NCI-H2029 treated with DMSO at 0.1 percent for 48 hours (cell line): ENCODE measurements around the gene TCF4.
A peak's percentile ranks its signal among the peaks of the same experiment; 100 is the strongest.

ENCODE experiments used
- DNase-seq: peaks from one replicate; lab custom pipeline; 2025; lab: John Stamatoyannopoulos, UW

The TCF4 gene

GRCh38 chr18:55546851-55547704, 40.9 kb downstream of the TCF4 start:
- DNase-seq, result no peak

- peak; percentile 5 for DNase-seq
Observed at GRCh38 chr18:55544014-55544413, 44.0 kb downstream of the TCF4 start.

DNA sequence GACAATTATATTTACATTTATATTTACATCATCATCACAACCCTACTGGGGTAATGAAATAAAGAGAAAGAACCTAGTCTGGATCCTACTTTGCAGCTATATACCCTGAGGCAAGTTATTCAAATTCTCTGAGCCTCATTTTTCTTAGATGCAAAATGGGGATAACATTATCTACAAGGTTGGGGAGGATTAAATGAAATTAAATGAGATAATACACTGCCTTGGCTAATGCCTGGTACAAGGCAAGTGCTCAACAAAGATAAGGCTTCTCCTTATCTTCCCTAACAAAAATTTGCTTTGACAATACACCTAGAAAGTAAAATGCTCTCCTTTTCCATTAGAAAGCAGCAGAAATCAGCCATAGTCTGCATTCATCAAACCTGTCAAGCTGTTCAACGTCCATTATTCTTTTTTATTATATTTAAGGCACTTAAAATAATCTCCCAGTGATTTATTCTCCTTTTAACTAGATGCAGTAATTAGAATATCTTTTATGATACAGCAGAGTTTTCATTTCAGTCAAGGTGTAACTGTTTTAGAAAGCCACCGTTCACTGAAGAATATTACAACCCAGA, 44.8 kb downstream of the TCF4 start:
- no peak for DNase-seq

- DNase-seq, result no peak
Observed at GRCh38 chr18:55541571-55541970, 46.4 kb downstream of the TCF4 start.

DNA sequence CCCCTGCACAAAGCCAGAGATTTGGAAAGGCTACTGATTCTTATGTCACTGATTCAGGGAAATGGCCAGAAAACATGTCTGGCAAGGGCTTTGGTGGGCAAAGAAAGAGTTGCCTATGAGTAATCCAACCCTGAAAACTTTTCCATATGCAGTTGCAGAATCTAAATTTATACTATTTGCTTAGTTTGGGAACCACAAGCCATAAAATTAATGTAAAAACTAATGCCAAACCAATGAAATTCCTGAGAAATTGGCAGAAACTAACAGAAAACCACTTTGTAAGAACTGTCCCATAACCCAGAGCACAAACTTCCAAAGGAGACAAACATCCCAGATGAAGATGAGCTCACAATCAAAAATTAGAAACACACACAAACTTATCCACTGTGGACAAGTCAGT, 48.8 kb downstream of the TCF4 start:
- DNase-seq, result no peak

- no peak for DNase-seq
Observed at GRCh38 chr18:55534996-55535395, 53.0 kb downstream of the TCF4 start.

DNA sequence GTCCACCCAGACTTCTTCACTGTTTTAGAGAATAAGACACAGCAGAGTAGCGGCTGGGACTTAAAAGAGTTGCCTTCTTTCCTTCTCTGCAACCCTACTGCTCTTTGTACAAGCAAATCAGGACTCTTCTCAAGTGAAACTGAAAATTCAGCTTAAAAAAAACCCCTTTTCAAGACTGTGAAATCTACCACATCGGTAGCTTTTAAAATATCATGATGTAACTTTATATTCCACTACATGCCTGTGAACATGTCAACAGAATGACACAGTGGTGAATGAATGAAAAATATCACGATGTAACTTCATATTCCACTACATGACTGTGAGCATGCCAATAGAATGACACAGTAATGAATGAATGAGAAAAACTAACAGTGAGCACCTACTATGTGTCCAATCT, 53.4 kb downstream of the TCF4 start:
- no peak for DNase-seq

DNA sequence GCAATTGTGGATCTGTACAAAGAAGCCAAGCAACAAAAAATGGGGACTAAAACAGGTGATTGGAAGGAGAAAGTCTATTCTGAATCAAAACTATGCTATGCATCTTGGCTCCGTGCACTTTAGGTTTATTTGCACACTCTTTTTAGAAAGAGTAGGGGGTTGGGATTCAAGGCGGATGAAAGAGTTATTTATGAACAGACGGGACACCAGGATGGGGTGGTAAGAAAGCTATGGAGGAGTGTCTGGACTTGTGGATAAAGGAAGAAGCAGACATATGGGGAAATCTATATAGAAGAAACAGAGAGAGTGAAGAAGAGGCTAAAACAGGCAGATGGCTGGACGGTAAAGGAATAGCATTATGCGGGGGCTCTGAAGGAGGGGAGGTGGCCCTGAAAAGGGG, 57.8 kb downstream of the TCF4 start:
- no peak for DNase-seq

DNA sequence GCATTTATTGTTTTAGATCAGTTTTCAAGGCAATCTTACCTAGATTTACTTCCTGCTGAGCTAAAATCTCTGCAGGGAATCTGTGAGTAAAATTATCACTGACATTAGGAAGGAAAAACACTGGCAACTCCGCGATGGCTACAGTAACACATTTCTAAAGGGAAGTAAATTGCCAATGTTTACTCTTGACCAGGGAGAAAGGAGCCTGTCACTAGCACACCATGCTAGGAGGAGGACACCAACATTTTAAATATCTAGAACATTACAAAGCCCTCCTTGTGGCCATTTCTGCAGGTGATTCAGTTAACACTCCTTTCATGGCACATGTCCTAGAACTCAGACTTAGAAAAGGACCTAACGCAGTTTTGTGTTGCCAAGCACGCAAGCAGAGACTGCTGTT, 58.4 kb downstream of the TCF4 start:
- no peak for DNase-seq

DNA sequence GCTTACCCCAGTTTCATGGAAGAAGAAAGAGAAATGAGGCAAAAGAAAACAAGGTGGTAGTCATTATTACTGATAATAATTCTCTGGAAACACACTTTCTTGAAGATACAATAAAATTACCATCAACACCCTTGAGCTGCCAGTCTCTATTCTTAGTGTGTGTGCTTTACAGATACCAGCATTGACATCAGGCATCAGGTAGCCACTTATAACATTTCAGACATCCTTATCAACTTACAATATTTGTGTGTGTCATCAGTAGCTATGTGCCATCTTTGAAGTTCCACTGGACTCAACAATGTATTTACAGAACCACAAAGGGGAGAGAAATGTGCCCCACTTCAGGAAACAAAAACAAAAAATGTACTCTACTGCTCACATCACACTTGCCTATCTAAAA, 62.1 kb downstream of the TCF4 start:
- no peak for DNase-seq

DNA sequence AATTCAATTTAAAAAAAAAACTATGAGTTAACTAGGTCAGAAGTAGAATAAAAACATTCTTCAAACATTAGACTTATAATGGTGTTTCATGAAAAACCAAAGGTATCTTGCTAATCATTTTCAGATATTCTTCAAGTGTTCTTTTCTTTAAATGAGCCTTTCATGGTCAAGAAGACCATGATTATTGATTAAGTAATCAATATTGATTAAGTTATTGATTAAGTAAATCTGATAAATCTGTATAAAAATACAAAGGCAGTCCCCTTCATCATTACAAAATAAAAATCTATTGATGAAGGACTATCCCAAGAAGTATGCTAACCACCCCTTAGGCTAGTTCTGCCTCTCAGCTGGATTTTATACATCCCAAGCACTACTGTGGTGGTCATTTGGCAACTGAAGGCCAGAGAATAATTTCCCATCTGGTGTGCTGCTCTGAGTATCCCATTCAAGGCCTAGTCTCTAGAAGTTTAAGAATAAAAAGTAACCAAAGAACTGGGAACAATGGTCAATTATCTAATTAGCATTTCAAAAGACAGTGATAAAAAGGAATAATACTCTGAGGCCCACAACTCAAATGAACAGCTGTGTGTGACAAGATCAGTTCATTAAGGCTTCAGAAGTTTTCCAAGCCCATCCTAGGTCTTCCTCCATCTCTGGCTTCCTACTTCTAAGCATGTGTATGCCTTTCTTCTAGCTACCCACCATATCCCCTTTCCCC, 63.5 kb downstream of the TCF4 start:
- no peak for DNase-seq

GRCh38 chr18:55523001-55523400, 65.0 kb downstream of the TCF4 start:
- DNase-seq, result no peak

DNA sequence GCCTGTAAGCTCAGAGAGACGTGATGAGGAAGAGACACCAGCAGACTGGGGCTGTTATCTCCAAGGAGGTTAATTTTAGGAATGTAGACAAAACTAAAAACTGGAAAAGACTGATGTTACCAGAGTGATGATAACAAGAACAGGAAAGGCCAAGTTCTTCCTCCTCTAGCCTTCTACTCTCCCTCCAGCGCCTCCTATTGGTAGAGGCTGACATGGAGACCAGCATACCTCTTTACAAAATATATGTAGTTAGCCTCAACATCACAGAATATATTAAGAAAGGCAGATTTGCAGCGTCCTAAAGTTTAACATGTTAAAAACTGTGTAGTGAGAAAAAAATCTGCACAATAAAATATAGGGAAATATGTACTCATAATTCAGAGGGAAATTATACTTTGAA, 66.0 kb downstream of the TCF4 start:
- DNase-seq, result no peak

DNA sequence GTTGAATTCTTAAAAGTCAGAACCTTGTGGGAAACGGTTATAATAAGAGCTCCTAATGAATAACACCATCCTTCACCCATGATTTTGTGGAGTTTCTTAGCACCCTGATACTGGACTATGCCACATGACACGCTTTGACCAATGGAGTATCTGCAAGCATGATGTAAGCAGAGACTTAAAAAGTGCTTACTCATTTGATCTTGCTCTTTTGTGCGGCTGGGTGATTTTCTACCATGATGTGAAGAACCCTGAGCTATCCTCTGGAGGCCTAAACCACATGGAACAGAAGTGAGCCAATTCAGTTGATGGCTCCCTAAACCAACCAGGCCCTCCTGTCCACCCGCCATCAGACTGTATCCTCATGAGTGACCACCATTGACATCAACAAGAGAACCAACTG, 70.9 kb downstream of the TCF4 start:
- DNase-seq, result no peak

- DNase-seq, result no peak
Observed at GRCh38 chr18:55515941-55516710, 71.9 kb downstream of the TCF4 start.

GRCh38 chr18:55515214-55515613, 72.8 kb downstream of the TCF4 start:
- DNase-seq, result no peak

DNA sequence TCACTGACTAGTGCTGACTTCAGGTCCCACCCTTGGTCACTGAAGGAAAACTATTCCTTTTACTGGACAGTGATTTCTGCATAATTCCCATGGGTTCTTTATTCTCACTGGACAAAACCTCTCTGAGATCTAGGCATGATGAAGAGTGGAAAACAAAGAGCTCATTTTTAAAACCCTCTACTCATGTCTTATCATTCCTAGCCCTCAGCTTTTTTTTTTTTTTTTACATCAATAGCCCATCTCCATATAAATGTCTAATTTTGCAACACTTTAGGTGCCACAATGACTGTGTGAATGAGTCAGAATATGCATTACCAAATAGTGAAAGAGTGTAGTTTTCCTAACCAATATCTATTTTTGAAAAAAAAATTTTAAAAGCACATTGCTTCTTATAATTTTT, 74.8 kb downstream of the TCF4 start:
- DNase-seq, result no peak

DNA sequence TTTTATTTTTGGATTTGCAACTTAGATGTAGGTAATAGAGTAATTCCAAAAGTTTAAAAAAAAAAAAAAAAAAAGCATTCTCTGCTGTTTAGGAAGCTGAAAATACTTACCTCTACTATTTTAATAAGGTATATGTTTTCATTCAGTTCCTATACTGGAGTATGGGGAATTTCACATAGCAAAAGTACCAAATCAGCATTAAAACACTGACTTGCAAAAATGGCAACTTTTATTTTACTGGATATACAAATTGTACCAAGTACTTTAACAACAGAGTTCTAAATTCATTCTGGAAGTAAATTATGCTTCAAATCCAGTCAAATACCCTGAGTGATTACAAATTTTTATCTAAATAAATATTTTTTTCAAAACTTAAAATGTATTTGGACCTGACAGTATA, 76.7 kb downstream of the TCF4 start:
- no peak for DNase-seq

DNA sequence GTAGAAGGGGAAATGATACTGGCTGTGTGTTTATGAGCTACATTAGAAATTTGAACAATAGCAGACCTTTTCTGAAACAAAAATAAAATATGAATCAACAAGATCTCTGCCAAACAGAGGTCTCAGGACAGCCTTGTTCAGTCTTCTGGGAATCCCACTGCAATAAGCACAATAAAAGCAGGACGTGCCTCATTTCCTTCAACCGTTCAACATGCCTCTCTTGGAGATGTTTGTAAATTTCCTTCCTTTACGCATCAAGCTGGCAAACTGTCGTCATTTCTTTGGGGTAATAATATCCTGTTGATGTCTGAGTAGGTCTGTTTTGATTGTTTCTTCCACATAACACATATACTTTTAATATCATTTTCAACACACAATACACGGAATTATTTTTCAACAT, 77.2 kb downstream of the TCF4 start:
- no peak for DNase-seq

DNA sequence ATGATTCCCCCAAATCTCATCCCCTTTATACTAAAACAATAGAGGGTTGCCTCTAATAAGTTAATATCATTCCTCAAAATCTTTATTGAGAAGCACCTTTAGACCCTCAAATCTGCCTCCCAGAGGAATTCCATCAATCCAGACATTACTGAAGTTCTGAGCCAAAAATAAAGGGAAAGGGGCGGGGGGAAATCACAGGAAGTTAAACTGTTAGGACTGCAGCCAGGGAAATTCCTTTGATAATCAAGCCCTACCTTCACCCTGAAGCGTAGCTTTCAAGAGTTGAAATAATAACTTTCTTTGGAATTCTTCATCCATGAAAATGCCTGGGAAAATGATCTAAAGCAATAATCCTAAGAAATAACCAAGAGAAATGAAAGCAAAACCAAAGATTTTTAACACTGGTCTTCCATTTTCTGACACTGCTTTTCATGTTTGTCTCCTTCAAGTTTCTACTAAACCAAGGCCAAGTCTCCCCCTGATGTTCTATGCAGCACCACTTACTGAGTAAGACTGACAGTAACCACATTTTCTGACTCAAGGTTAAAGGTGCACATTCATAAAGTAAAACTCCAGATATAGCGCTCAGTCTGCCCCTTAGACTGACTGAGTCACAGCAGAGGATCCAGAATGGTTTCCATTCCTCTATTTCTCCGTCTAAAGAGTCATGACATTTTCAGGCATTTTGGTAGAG, 78.2 kb downstream of the TCF4 start:
- DNase-seq, result no peak

GRCh38 chr18:55508651-55509050, 79.3 kb downstream of the TCF4 start:
- no peak for DNase-seq

GRCh38 chr18:55506074-55506473, 81.9 kb downstream of the TCF4 start:
- DNase-seq, result no peak
